Measurements from ENCODE around the gene DPM1.

The DPM1 gene

GRCh38 chr20:50895111-50895830 lies 63.1 kb downstream of the DPM1 start:
- no peak for FAIRE-seq
- TF ChIP-seq POLR2A (IDR thresholded peaks at IDR 0.05; ENCODE audit: low read depth, low read length) (0 out of 2 replicates have a peak, but pooled peaks have one; percentile 32), SPI1 (IDR thresholded peaks at IDR 0.05; ENCODE audit: low read depth, low read length) (no peak), POLR2AphosphoS5 (IDR thresholded peaks at IDR 0.05; ENCODE audit: low read depth, low read length) (peak; percentile 40; the same call in 1 of the 2 replicates), PAX5 (IDR thresholded peaks at IDR 0.05; ENCODE audit: insufficient read depth, low read length, severe bottlenecking) (no peak)
- no peak for DNase-seq (ENCODE audit: insufficient read length, low spot score)

GRCh38 chr20:50893620-50894019 lies 64.7 kb downstream of the DPM1 start:
- DNase-seq (ENCODE audit: insufficient read length, low spot score) (no peak), FAIRE-seq (no peak)
- TF ChIP-seq SPI1 (IDR thresholded peaks at IDR 0.05; ENCODE audit: low read depth, low read length) = no peak
- TF ChIP-seq POLR2AphosphoS5 (IDR thresholded peaks at IDR 0.05; ENCODE audit: low read depth, low read length) = peak; percentile 76
- TF ChIP-seq POU2F2 (IDR thresholded peaks at IDR 0.05; ENCODE audit: low read depth, low read length) = no peak
- TF ChIP-seq TAF1 (IDR thresholded peaks at IDR 0.05; ENCODE audit: low read depth, low read length) = no peak

GRCh38 chr20:50892394-50892793 lies 65.9 kb downstream of the DPM1 start:
- TF ChIP-seq POU2F2 (IDR thresholded peaks at IDR 0.05; ENCODE audit: low read depth, low read length) (no peak), POLR2A (IDR thresholded peaks at IDR 0.05; ENCODE audit: low read depth, low read length) (no peak; the same call in 1 of the 2 replicates), TAF1 (IDR thresholded peaks at IDR 0.05; ENCODE audit: low read depth, low read length) (no peak), SPI1 (IDR thresholded peaks at IDR 0.05; ENCODE audit: low read depth, low read length) (no peak), POLR2AphosphoS5 (IDR thresholded peaks at IDR 0.05; ENCODE audit: low read depth, low read length) (no peak; the same call in 1 of the 2 replicates), PAX5 (IDR thresholded peaks at IDR 0.05; ENCODE audit: insufficient read depth, low read length, severe bottlenecking) (no peak)
- FAIRE-seq (no peak), DNase-seq (ENCODE audit: insufficient read length, low spot score) (no peak)

DNA sequence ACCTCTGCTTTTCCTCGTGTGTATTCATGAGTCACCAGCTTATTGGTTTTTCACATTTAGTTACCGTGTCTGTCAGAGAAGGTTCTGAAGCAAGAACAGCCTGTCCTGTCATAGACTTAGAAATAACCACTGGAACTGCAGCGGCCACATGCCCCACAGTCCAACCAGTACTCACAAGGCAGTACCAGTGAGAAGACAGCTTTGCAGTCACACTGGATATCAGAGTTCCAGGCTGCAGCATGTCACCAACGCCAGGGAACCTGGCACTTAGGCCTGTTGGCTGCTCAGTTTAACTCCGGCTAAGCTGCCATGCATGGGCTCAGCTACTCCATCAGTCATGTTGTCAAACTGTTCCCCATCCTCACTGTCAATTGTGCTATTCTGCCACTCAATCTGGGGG lies 67.2 kb downstream of the DPM1 start:
- TF ChIP-seq POLR2A (IDR thresholded peaks at IDR 0.05; ENCODE audit: low read depth, low read length) (no peak), POLR2AphosphoS5 (IDR thresholded peaks at IDR 0.05; ENCODE audit: low read depth, low read length) (peak; percentile 76)
- DNase-seq (ENCODE audit: insufficient read length, low spot score) (no peak), FAIRE-seq (no peak)

- DNase-seq (ENCODE audit: insufficient read length, low spot score) (no peak), FAIRE-seq (no peak)
- TF ChIP-seq SPI1 (IDR thresholded peaks at IDR 0.05; ENCODE audit: low read depth, low read length) (no peak), POLR2A (IDR thresholded peaks at IDR 0.05; ENCODE audit: low read depth, low read length) (no peak), TAF1 (IDR thresholded peaks at IDR 0.05; ENCODE audit: low read depth, low read length) (no peak), POU2F2 (IDR thresholded peaks at IDR 0.05; ENCODE audit: low read depth, low read length) (no peak), PAX5 (IDR thresholded peaks at IDR 0.05; ENCODE audit: insufficient read depth, low read length, severe bottlenecking) (no peak), POLR2AphosphoS5 (IDR thresholded peaks at IDR 0.05; ENCODE audit: low read depth, low read length) (no peak)
These were observed 70.8 kb downstream of the DPM1 start for GRCh38 chr20:50887576-50887975.

GRCh38 chr20:50886184-50886790 lies 72.0 kb downstream of the DPM1 start:
- TF ChIP-seq PAX5 (IDR thresholded peaks at IDR 0.05; ENCODE audit: insufficient read depth, low read length, severe bottlenecking) (no peak), POLR2AphosphoS5 (IDR thresholded peaks at IDR 0.05; ENCODE audit: low read depth, low read length) (no peak), SPI1 (IDR thresholded peaks at IDR 0.05; ENCODE audit: low read depth, low read length) (no peak), POU2F2 (IDR thresholded peaks at IDR 0.05; ENCODE audit: low read depth, low read length) (no peak)
- DNase-seq (ENCODE audit: insufficient read length, low spot score) (no peak), FAIRE-seq (no peak)

- no peak for FAIRE-seq
- no peak for DNase-seq (ENCODE audit: insufficient read length, low spot score)
- TF ChIP-seq TAF1 (IDR thresholded peaks at IDR 0.05; ENCODE audit: low read depth, low read length) (no peak), PAX5 (IDR thresholded peaks at IDR 0.05; ENCODE audit: insufficient read depth, low read length, severe bottlenecking) (no peak), POU2F2 (IDR thresholded peaks at IDR 0.05; ENCODE audit: low read depth, low read length) (no peak), POLR2AphosphoS5 (IDR thresholded peaks at IDR 0.05; ENCODE audit: low read depth, low read length) (no peak), POLR2A (IDR thresholded peaks at IDR 0.05; ENCODE audit: low read depth, low read length) (no peak), SPI1 (IDR thresholded peaks at IDR 0.05; ENCODE audit: low read depth, low read length) (no peak)
These were observed 72.6 kb downstream of the DPM1 start for GRCh38 chr20:50885781-50886180.

- TF ChIP-seq PAX5 (IDR thresholded peaks at IDR 0.05; ENCODE audit: insufficient read depth, low read length, severe bottlenecking) (no peak), POU2F2 (IDR thresholded peaks at IDR 0.05; ENCODE audit: low read depth, low read length) (no peak), SPI1 (IDR thresholded peaks at IDR 0.05; ENCODE audit: low read depth, low read length) (no peak), POLR2A (IDR thresholded peaks at IDR 0.05; ENCODE audit: low read depth, low read length) (0 out of 2 replicates have a peak, but pooled peaks have one; percentile 22)
- no peak for DNase-seq (ENCODE audit: insufficient read length, low spot score)
These were observed 73.3 kb downstream of the DPM1 start for GRCh38 chr20:50885068-50885467.

More at GRCh38 chr20:50885068-50885467, 73.3 kb downstream of the DPM1 start:
- FAIRE-seq = no peak
